GM21390 (cell line): Measurements from ENCODE around the gene CSF1.
"Not testable (repeated sequence)": the region's sequence is repeated elsewhere in the genome, so short reads cannot be mapped to it uniquely, and the experiment has no call there.

Experiments
- ATAC-seq: cut with Tn5 transposase; IDR thresholded peaks from one replicate; pipeline ENCODE4 v1.9.1; 2021; ENCODE audit not compliant: unreplicated experiment

CSF1 gene

GRCh38 chr1:109917768-109918606 is 7.3 kb downstream of the CSF1 start:
- no peak for ATAC-seq

GRCh38 chr1:109918671-109919070 is 8.0 kb downstream of the CSF1 start:
- ATAC-seq, result no peak

- ATAC-seq, result no peak
Measured at GRCh38 chr1:109919303-109919702, 8.7 kb downstream of the CSF1 start.

- not testable (repeated sequence) for ATAC-seq
Measured at GRCh38 chr1:109920391-109920790, 9.7 kb downstream of the CSF1 start.

GRCh38 chr1:109922326-109922725 is 11.7 kb downstream of the CSF1 start:
- ATAC-seq, result no peak

- ATAC-seq, result no peak
Measured at GRCh38 chr1:109923131-109923945, 12.7 kb downstream of the CSF1 start.

GRCh38 chr1:109923946-109924275 is 13.3 kb downstream of the CSF1 start:
- ATAC-seq, result no peak

GRCh38 chr1:109924316-109924715 is 13.7 kb downstream of the CSF1 start:
- ATAC-seq, result no peak

- ATAC-seq, result no peak
Measured at GRCh38 chr1:109925159-109925990, 14.7 kb downstream of the CSF1 start.

GRCh38 chr1:109926662-109927300 is 16.1 kb downstream of the CSF1 start:
- ATAC-seq, result no peak

- ATAC-seq, result no peak
Measured at GRCh38 chr1:109927356-109927755, 16.7 kb downstream of the CSF1 start.

GRCh38 chr1:109927911-109928321 is 17.3 kb downstream of the CSF1 start:
- ATAC-seq, result no peak

- no peak for ATAC-seq
Measured at GRCh38 chr1:109928591-109929111, 18.0 kb downstream of the CSF1 start.

GRCh38 chr1:109929170-109929569 is 18.5 kb downstream of the CSF1 start:
- no peak for ATAC-seq

- ATAC-seq, result no peak
Measured at GRCh38 chr1:109929588-109930251, 19.1 kb downstream of the CSF1 start.

- ATAC-seq, result no peak
Measured at GRCh38 chr1:109930252-109930993, 19.8 kb downstream of the CSF1 start.

GRCh38 chr1:109931189-109931731 is 20.6 kb downstream of the CSF1 start:
- ATAC-seq, result no peak

- no peak for ATAC-seq
Measured at GRCh38 chr1:109931911-109932636, 21.4 kb downstream of the CSF1 start.
